Activated effector memory CD4-positive, alpha-beta T cell treated with Interleukin-2 at 50 U/mL for 16 hours (primary cell): ENCODE measurements around the gene HRC.
"Not testable (repeated sequence)": the region's sequence is repeated elsewhere in the genome, so short reads cannot be mapped to it uniquely, and the experiment has no call there.

Source experiments
- DNase-seq: peaks from one replicate; pipeline ENCODE4 v3.0.0-alpha.2; 2020

HRC gene

DNA sequence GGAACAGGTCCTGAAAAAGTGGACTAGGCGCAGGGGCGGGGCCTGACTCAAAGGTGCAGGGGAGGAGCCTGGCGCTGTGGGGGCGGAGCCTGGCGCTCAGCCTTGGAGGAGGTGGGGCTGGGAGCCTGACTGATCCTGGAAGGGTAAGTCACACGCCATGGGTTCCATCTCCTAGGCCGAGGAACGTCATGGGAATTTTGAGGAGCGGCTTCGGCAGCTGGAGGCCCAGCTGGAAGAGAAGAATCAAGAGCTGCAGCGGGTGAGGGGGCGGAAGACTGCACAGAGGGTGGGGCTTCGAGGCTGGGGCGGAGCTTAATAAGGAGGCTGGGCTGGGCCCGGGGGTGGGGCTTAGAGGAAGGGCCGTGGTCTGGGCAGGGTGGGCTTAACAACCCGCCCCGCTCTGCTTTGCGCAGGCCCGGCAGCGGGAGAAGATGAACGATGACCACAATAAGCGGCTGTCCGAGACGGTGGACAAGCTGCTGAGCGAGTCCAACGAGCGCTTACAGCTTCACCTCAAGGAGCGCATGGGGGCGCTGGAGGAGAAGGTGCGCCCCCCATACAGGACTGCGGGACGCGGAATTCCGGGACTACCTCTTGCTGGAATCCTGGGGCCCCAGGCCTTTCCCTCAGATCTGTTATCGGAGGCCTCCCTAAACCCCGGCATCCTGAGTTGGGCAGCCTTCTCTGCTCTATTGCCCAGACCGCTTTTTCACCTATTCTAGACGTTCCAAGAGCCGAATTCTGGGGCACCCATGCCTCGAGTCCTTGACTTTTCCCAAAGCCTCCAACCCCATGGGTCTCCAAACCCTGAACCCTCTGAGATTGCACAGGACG is 21.4 kb downstream of the HRC start:
- no peak for DNase-seq

- no peak for DNase-seq
Observed at GRCh38 chr19:49132974-49133609, 22.1 kb downstream of the HRC start.

DNA sequence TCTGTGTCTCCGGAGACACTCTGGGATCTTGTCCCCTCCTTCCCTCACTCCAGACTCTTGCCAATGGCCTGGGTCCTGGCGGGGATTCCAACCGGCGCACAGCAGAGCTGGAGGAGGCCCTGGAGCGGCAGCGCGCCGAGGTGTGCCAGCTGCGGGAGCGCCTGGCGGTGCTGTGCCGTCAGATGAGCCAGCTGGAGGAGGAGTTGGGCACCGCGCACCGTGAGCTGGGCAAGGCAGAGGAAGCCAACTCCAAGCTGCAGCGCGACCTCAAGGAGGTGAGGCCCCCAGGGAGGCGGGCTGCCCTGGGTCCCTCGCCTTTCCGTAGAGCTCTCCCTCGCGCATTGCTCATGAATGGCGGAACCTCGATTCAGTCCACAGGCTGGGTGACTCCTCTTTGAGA is 24.9 kb downstream of the HRC start:
- no peak for DNase-seq

GRCh38 chr19:49129238-49129583 is 26.0 kb downstream of the HRC start:
- DNase-seq = no peak

DNA sequence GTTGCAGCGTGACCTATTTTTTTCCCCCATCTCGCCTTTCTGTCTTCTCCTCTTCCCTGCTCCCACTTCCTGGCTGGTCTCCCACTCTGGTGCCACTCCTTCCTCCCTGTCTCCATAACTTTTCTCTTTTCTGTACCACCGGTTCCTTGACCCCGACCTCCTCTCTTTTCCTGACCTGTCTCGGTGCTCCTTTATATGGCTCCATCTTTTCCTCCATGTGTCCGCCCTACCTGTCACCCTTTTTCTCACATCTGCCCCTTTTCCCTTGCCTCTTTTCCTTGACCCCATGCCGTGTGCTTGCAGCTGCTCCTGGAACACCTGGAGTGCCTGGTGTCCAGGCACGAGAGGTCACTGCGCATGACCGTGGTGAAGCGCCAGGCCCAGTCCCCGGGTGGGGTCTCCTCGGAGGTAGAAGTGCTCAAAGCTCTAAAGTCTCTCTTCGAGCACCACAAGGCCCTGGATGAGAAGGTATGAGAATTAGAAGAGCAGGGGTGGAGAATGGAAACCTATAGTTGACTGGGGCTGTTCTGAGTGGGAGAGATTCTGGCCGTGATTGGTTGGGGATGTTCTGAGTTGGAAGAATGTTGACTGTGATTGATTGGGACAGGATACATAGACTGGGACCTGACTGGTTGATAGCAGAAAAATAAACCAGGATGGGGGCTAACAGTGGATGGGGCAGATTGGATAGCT is 26.5 kb downstream of the HRC start:
- no peak for DNase-seq

GRCh38 chr19:49127674-49128544 is 27.3 kb downstream of the HRC start:
- DNase-seq = peak; percentile 91

DNA sequence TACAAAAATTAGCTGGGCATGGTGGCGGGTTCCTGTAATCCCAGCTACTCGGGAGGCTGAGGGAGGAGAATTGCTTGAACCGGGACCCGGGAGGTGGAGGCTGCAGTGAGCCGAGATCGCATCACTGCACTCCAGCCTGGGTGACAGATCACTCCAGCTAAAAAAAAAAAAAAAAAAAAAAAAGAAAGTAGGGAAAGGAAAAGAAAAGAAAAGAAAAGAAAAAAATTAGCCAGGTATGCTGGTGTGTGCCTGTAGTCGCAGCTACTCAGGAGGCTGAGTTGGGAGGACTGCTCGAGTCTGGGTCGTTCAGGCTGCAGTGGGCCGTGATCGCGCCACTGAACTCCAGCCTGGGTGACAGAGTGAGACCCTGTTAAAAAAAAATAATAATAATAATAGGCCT is 28.0 kb downstream of the HRC start:
- not testable (repeated sequence) for DNase-seq

DNA sequence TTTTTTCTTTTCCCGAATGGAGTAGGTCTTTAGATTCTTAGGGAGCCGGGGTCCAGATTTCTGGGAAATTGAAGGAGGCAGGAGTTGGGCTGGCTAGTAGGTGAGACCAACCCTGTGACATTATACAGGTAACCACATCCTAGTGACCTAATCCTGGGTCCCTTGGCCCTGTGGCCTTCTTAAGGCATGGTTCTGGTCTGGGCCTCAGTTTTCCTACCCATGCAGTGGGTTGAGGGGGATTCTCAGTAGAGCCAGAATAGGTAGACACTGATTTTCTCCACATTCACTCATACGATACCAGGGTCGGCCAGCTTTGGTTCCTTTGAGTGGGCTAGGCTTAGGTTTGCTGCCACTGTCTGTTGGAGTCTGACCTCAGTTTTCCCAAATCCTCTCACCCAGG is 28.6 kb downstream of the HRC start:
- no peak for DNase-seq

DNA sequence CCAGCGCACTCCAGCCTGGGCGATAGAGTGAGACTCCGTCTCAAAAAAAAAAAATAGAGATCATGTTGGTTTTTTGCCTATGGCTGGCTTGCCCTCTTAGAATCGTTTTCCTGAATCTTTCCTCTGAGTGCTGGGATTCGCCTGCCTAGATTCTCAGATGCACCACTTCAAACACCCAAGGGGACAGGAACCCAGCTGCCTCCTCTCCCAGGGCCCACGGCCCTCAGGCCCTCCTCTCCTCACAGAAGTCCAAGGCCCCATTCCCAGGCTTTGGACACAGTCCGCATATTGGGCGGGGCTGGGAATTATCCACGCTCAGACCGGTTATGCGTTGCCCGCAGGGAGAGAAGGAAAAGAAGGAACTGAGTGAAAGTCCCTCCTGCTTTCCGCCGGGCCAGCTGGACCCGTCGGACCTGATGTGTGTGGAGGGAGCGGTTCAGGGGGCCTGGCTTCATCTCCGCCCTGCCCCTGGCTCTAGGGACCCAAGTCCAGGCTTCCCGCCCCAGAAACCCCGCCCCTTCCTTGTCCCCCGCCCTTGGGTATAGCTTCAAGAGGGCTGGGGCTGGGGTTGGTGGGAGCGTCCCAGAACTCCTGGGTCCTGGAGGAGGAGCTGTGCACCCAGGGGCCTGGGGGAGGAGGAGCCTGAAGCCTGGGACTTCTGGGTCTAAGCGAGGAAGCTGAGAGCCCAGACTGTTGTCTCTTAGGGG is 30.0 kb downstream of the HRC start:
- DNase-seq = no peak

DNA sequence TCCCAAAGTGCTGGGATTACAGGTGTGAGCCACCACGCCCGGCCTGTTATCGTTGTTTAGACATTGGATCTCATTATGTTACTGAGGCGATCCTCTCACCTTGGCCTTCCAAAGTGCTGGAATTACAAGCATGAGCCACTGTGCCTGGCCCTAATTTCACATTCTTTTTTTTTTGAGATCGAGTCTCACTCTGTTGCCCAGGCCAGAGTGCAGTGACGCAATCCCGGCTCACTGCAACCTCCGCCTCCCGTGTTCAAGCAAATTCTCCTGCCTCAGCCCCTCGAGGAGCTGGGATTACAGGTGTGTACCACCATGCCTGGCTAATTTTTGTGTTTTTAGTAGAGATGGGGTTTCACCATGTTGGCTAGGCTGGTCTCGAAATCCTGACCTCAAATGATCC is 31.9 kb downstream of the HRC start:
- not testable (repeated sequence) for DNase-seq

DNA sequence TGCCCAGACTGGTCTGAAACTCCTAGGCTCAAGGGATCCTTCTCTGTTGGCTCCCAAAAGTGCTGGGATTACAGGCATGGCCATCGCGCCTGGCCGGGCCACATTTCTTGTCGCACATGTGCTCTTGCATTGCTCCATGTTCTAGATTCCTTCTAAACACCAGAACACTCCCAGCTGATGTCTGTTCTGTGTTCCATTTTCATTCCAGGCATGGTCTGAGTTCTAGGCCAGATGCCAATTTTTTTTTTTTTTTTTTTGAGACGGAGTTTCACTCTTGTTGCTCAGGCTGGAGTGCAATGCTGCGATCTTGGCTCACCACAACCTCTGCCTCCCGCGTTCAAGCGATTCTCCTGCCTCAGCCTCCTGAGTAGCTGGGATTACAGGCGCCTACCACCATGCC is 33.4 kb downstream of the HRC start:
- not testable (repeated sequence) for DNase-seq

- no peak for DNase-seq
Observed at GRCh38 chr19:49120868-49121267, 34.3 kb downstream of the HRC start.

- no peak for DNase-seq
Observed at GRCh38 chr19:49120325-49120683, 34.9 kb downstream of the HRC start.

DNA sequence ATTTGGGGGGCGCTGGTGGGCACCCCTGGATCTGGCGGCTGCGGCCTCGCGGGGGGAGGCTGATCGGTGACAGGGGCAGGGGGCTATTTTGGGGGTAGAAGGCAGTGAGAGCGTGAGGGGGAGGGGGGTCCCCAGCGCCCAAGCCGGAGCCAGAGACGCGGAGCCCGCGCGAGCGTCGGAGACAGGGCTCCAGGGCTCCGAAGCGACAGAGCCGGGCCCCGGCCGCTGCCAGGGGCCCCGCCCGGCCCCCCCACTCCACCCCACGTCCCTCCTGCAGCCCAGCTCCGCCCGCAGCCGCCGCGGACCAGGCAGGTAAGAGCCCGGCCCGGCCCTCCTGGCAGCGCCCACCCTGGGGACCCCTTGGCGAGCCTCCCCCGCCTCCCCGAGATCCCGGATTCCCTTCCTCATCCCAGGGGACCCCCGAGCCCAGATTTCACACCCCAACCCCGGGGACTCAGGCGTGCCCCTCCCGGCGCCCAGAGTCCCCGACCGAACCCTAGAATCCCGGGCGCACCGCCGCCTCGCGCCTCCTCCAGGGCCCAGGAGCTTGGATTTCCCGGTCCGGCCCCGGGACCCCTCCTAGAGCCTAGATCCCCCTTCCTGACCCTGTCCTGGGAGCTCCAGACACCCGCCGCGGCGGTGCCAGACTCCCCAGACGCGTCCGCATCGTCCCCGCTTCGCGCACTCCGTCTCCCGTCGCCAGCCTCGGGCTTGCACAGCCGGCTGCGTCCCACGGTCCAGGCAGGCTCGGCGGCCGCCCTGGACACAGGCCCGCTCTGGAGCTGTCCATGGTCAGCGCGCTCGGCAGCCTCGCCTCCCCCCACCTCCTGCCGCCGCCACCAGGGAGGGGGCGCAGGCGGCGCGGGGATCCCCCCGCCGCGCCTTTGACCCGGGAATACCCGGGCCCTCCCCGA is 35.5 kb downstream of the HRC start, which contains the start of gene PPFIA3:
TSS of gene PPFIA3 (plus strand) at position 134 of the 914 bp plus-strand sequence. CDS start 8,330 bp downstream, outside the sequence.
- DNase-seq = no peak

GRCh38 chr19:49118565-49119410 is 36.4 kb downstream of the HRC start, which contains the start of gene C19orf73:
TSS of gene C19orf73 (minus strand) at chr19:49119143. CDS start at chr19:49119022, 121 bp downstream.
- peak; percentile 94 for DNase-seq

DNA sequence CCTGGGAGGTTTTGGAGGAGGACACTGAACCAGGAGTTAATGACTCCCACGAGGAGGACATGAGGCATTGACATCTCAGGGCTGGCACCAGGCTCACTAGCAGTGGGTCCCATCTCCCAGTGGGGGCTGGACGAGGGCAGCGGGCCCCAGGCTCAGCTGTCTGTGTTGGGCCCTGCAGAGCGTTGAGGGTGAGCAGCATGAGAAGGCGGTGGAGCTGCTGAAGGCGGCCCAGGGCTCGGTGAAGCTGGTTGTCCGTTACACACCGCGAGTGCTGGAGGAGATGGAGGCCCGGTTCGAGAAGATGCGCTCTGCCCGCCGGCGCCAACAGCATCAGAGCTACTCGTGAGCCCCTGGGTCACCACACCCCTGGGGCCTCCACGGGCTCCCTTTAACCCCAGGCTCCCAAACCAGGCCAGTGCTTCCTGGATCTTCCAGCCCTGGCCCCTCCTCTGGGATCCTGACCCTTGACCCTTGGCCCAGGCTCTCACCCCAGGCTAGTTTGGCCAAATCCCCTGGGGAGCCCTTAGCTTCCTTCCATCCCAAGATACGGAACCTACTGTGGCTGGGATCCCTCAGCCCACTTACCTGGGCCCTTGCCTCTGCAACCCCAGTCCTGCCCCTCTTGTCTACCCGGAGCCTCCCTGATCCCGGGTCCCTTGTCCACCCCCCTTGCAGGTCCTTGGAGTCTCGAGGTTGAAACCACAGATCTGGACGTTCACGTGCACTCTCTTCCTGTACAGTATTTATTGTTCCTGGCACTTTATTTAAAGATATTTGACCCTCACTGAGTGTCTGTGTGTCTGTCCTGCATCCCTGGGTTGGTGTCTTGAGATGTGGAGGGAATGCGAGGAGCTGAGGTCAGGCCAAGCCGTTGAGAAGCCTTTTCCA is 37.3 kb downstream of the HRC start:
- DNase-seq = no peak

DNA sequence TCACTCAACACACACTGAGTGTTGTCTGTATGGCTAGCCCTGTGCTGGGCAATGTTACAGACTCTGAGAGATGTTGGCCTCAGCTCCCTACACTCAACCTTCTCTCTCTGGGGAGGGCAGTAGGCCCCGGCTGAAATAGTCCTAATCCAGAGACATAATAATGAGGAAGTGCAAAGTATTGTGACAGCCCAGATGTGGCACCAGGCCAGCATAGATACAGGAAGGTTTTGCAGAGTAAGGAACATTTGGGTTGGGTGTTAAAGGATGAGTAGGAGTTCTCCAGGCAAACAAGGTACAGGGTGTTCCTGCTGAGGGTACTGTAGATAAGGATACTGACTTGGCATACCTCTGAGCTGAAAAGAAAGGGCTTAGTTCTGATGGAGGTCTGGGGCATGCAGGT is 38.7 kb downstream of the HRC start:
- no peak for DNase-seq

DNA sequence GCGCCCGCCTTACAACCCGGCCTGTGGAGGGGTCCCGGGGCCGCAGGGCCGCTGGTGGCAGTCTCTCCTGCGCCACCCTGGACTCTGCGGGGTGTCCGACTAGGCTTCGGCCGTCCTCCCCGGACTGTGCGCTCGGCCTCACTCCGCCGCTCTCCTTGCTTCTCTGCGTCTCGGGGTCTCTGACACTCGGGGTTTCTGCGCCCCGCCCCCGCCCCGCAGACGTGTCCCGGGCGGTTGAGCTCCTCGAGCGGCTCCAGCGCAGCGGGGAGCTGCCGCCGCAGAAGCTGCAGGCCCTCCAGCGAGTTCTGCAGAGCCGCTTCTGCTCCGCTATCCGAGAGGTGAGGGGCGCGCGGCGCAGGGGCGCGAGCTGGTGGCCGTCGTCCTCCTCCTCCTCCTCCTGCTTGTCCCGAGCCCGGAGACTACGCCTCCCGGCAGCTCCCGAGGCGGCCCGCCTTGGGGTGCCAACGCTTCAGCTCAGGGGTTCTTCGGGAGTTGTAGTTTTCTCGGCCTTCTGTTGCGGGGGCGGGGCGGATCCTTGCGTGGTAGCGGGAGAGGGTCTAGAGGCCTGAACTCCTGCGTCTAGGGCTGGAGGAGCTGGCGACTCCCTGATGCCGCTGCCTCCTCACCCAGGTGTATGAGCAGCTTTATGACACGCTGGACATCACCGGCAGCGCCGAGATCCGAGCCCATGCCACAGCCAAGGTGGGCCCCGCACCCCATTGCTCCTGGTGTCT is 40.4 kb downstream of the HRC start:
- peak; percentile 16 for DNase-seq
